ENCODE results near the gene OR6B1. TPM values are rescaled to one million over a fixed set of nuclear protein-coding genes. Genes with fewer than 3 reads are reported as not detected.

Gene OR6B1
- not detected for total RNA-seq

GRCh38 chr7:144000020-144000419, at the start of gene OR6B1:
OR6B1 (plus strand) TSS chr7:144000320; CDS start chr7:144003997, 3,677 bp downstream.

GRCh38 chr7:143954544-143954943, 45.6 kb upstream of the OR6B1 start, which contains the start of gene OR2F1:
OR2F1 (plus strand) TSS chr7:143954844; CDS start chr7:143959971, 5,127 bp downstream.

GRCh38 chr7:144048648-144049047, 48.5 kb downstream of the OR6B1 start, which contains the start of gene OR2A5:
OR2A5 (plus strand) TSS chr7:144048948; CDS start chr7:144050402, 1,454 bp downstream.

Other genes starting within 250 kb of the OR6B1 start
- 0.64 TPM for gene CTAGE6, start 242.6 kb upstream of the OR6B1 start, total RNA-seq
- 66.9 TPM for gene TCAF1, start 98.1 kb upstream of the OR6B1 start, total RNA-seq
- gene OR2F2, start 65.1 kb upstream of the OR6B1 start, total RNA-seq: not detected
- gene OR2F1, start 45.5 kb upstream of the OR6B1 start, total RNA-seq: not detected
- gene OR2A5, start 48.6 kb downstream of the OR6B1 start, total RNA-seq: not detected
- not detected for gene OR2A25, start 69.5 kb downstream of the OR6B1 start, total RNA-seq
- gene OR2A12, start 86.0 kb downstream of the OR6B1 start, total RNA-seq: not detected
- not detected for gene OR2A2, start 109.3 kb downstream of the OR6B1 start, total RNA-seq
- not detected for gene OR2A14, start 122.9 kb downstream of the OR6B1 start, total RNA-seq
- gene CTAGE4, start 183.1 kb downstream of the OR6B1 start, total RNA-seq: 5.3 TPM
- 7.7 TPM for gene ARHGEF35, start 195.5 kb downstream of the OR6B1 start, total RNA-seq
- 0.06 TPM for gene OR2A42, start 239.3 kb downstream of the OR6B1 start, total RNA-seq

All from metanephros (tissue), 1 donor.